Measurements from ENCODE around the gene CREB3L1.

CREB3L1 gene

GRCh38 chr11:46366661-46367161, 89.2 kb downstream of the CREB3L1 start:
- DNase-seq: no peak

- DNase-seq: peak; percentile 62 to 67
Observed at GRCh38 chr11:46367244-46367915, 89.9 kb downstream of the CREB3L1 start.

GRCh38 chr11:46367916-46368267, 90.4 kb downstream of the CREB3L1 start:
- no peak for DNase-seq

- DNase-seq: peak; percentile 43 to 64
Observed at GRCh38 chr11:46369458-46370152, 92.1 kb downstream of the CREB3L1 start.

- no peak for DNase-seq
Observed at GRCh38 chr11:46370253-46370652, 92.8 kb downstream of the CREB3L1 start.

Data from inflammatory macrophage (primary cell).